ENCODE measurements around the gene CFAP54. TPM values are rescaled to one million over a fixed set of nuclear protein-coding genes. Genes with fewer than 3 reads are reported as not detected.

The CFAP54 gene
- total and polyA plus RNA-seq, 2 donors (not counting 3 experiments of a cell fraction or from before 2014, with no cell fraction given) = 3.6 to 26.9 TPM

GRCh38 chr12:96907671-96908422 lies 418.5 kb downstream of the CFAP54 start:
- dilution Hi-C loops (cut with MboI; ENCODE audit: extremely low pct_ligation_motif_present, low sequenced_read_pairs) = no loop called here
- peak overlapping the region; percentile 77 to 92 (median 90) for H3K4me3 ChIP-seq (replicated peaks in 1 of 3; ENCODE audit: insufficient read depth in 1 of 3, low read depth in 1 of 3, low read length in 3 of 3)
- peaks cover 33% of the 10 kb centered on the region for H3K79me2 ChIP-seq (ENCODE audit: control insufficient read depth, insufficient read depth, low read length)
- no peaks in the 10 kb centered on the region for H3K9me1 ChIP-seq (replicated peaks; ENCODE audit: control insufficient read depth, extremely low read depth, insufficient read depth, low read length)
- H3K27me3 ChIP-seq (ENCODE audit: control insufficient read depth in 2 of 2, insufficient read depth in 2 of 2, low read length in 2 of 2) = no peaks in the 10 kb centered on the region
- no peaks in the 10 kb centered on the region for H4K20me1 ChIP-seq (replicated peaks; ENCODE audit: control insufficient read depth, extremely low read depth, insufficient read depth, low read length)
- ChIA-PET POLR2A (no interaction called here), CTCF (interaction anchor here (1.5 kb wide), 1 partner anchor 10 kb away, joined by 6 read pairs; no protein-coding TSS in a partner anchor)
- H3K36me3 ChIP-seq (ENCODE audit: control insufficient read depth in 2 of 2, extremely low read depth in 1 of 2, insufficient read depth in 2 of 2, low read length in 2 of 2) = no peaks in the 10 kb centered on the region
- DNase-seq (ENCODE audit: low read depth, low spot score) (peak; percentile 59), FAIRE-seq (no peak)
- H3K9ac ChIP-seq (replicated peaks; ENCODE audit: extremely low read depth, insufficient read depth, low read length) = peak overlapping the region; percentile 73
- peak overlapping the region; percentile 49 for H3K27ac ChIP-seq (ENCODE audit: insufficient read depth, low read depth, low read length)
- peaks cover 19% of the 10 kb centered on the region for H3K4me1 ChIP-seq (ENCODE audit: control insufficient read depth, extremely low read depth, insufficient read depth, low read length)
- TSS peak; percentile 52 for BruUV-seq (replicated peaks)
- intact Hi-C loops (cut with micrococcal nuclease) = loop anchor here (1.0 to 2.0 kb wide), 3 partner anchors 19 to 330 kb away; no protein-coding TSS in a partner anchor
- peak overlapping the region; percentile 90 for H2AFZ ChIP-seq (ENCODE audit: low read depth, low read length)
- peak overlapping the region; percentile 85 for H3K4me2 ChIP-seq (ENCODE audit: insufficient read depth, low read length)
- H3K9me3 ChIP-seq (replicated peaks; ENCODE audit: control insufficient read depth, insufficient read depth, low read length) = no peaks in the 10 kb centered on the region
- TF ChIP-seq EZH2 (IDR thresholded peaks at IDR 0.05; ENCODE audit: borderline replicate concordance, low read depth, low read length, severe bottlenecking) (no peak), JUN (IDR thresholded peaks at IDR 0.05; ENCODE audit: borderline replicate concordance, insufficient read depth, insufficient read length, low read depth) (no peak), MAX (IDR thresholded peaks at IDR 0.05; ENCODE audit: insufficient read depth, insufficient read length) (no peak), CTCF (IDR thresholded peaks at IDR 0.05; ENCODE audit: extremely low read depth in 1 of 2, insufficient read depth in 1 of 2, low read depth in 1 of 2, low read length in 2 of 2) (no peak)

Data from endothelial cell of umbilical vein (primary cell).